ENCODE results near the gene ZNF831.

DNA sequence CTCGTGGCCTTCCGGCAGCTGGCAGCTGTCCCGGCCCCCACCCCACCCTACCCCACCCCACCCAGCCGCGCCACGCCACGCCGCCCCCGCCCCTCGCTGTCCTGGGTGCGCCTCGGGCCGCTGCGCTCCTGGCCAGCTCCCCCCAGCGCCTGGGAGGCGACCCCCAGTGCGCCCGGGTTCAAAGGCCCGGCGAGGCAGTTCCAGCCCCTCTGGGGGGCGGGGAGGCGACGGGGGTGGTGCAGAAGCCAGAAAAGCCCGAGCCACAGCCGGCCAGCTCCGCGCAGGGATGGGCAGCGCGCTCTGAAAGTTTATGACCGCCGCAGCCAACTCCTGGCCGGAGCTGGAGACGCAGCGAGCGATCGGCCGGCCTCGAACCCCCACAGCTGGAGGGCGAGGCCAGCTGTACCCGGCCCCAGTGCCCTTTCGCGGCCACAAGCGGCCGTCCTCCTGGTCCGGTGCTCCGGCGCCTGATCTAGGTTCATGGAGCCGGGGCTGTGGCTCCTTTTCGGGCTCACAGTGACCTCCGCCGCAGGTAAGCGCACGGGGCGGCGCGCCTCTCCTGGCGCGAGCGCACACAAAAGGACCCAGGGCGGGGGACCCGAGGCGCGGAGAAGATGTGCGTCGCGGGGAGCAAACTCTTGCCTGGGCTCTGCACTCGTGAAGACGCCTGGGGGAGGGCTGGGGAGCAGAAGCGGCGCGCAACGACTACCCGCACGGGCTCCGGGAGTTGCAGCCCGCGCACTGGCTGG lies 136.9 kb downstream of the ZNF831 start, which contains the start of gene EDN3:
- TF ChIP-seq CTCF (IDR thresholded peaks at IDR 0.05) = no peak
- TF ChIP-seq POLR2A (IDR thresholded peaks at IDR 0.05) = no peak

Measured in ovary (tissue), 3 donors.